SK-N-SH (cell line): ENCODE results near the gene ADD3. TPM values are rescaled to one million over a fixed set of nuclear protein-coding genes. Genes with fewer than 3 reads are reported as not detected.

Experiments used
- CTCF ChIA-PET: fragments of 300-600, 350-600 bp; formaldehyde crosslinking; extraction: SDS; loops from one replicate; lab custom pipeline; 2021; lab: Yijun Ruan, JAX
- POLR2A ChIA-PET: fragments of 350-600 bp; sonication (Branson Sonifier 250); formaldehyde crosslinking; extraction: SDS; loops from one replicate; lab custom pipeline; 2020; ENCODE audit warnings: antibody characterized with exemption, inconsistent platforms; lab: Yijun Ruan, JAX
- DNase-seq: peaks from one replicate; pipeline ENCODE4 v3.0.0; 2012
- H2AFZ ChIP-seq: fragments of 200-600 bp; sonication (generic); 2 replicates; pipeline ENCODE4 v1.8.1; 2016; ENCODE audit warnings: antibody characterized with exemption, mild to moderate bottlenecking, low read depth
- H3F3A ChIP-seq: fragments of 200-600 bp; sonication (generic); replicated peaks from 2 replicates; pipeline ENCODE3; 2016; ENCODE audit warnings: antibody characterized with exemption, mild to moderate bottlenecking; ENCODE audit not compliant: insufficient read depth
- H3K27ac ChIP-seq, 2 experiments: fragments of 200-500 bp in 1 of 2; fragments of 200-600 bp in 1 of 2; sonication (Bioruptor generic) in 1 of 2; sonication (generic), shearing (Covaris generic) in 1 of 2; 2 replicates each; pipeline versions ENCODE4 v1.5.1 to v1.6.1; 2014 to 2016; ENCODE audit warnings: low read depth in 2 of 2, inconsistent platforms in 1 of 2, low read length in 1 of 2, mild to moderate bottlenecking in 1 of 2, mixed read lengths in 1 of 2
- H3K27me3 ChIP-seq: fragments of 200-600 bp; sonication (generic), shearing (Covaris generic); 2 replicates; pipeline ENCODE4 v1.6.1; 2016; ENCODE audit warnings: mixed run types; ENCODE audit not compliant: insufficient read depth
- H3K36me3 ChIP-seq, 2 experiments: fragments of 200-500 bp in 1 of 2; fragments of 200-600 bp in 1 of 2; sonication (Bioruptor generic) in 1 of 2; sonication (generic) in 1 of 2; replicated peaks in 1 of 2; 2 replicates each; pipeline versions ENCODE3 to v1.5.1; 2014 to 2016; ENCODE audit warnings: low read length in 1 of 2, mild to moderate bottlenecking in 1 of 2; ENCODE audit not compliant: insufficient read depth in 2 of 2, control insufficient read depth in 1 of 2
- H3K4me1 ChIP-seq, 2 experiments: fragments of 200-500 bp in 1 of 2; fragments of 200-600 bp in 1 of 2; sonication (Bioruptor generic) in 1 of 2; sonication (generic), shearing (Covaris generic) in 1 of 2; 2 replicates each; pipeline versions ENCODE4 v1.5.1 to v1.6.1; 2014 to 2016; ENCODE audit warnings: low read depth in 1 of 2, low read length in 1 of 2, mixed run types in 1 of 2; ENCODE audit not compliant: insufficient read depth in 2 of 2, control insufficient read depth in 1 of 2
- H3K4me2 ChIP-seq: fragments of 200-600 bp; sonication (generic), shearing (Covaris generic); 2 replicates; pipeline ENCODE4 v1.6.1; 2017; ENCODE audit warnings: mixed run types
- H3K4me3 ChIP-seq, 2 experiments: fragments of 200-500 bp in 1 of 2; fragments of 200-600 bp in 1 of 2; sonication (Bioruptor generic) in 1 of 2; sonication (generic), shearing (Covaris generic) in 1 of 2; 2 replicates each; pipeline versions ENCODE4 v1.5.1 to v1.8.1; 2014 to 2016; ENCODE audit warnings: low read depth in 2 of 2, inconsistent platforms in 1 of 2, low read length in 1 of 2, mild to moderate bottlenecking in 1 of 2, mixed read lengths in 1 of 2, moderate library complexity in 1 of 2
- H3K79me2 ChIP-seq: fragments of 200-600 bp; sonication (generic); 2 replicates; pipeline ENCODE4 v1.8.1; 2017; ENCODE audit warnings: mild to moderate bottlenecking; ENCODE audit not compliant: insufficient read depth
- H3K9ac ChIP-seq: fragments of 200-600 bp; sonication (generic); 2 replicates; pipeline ENCODE4 v1.6.1; 2017; ENCODE audit warnings: mixed run types
- H3K9me2 ChIP-seq: fragments of 200-600 bp; sonication (generic); 2 replicates; pipeline ENCODE4 v1.6.1; 2017; ENCODE audit warnings: mixed run types
- H3K9me3 ChIP-seq: fragments of 200-600 bp; sonication (generic); 2 replicates; pipeline ENCODE4 v1.6.1; 2017; ENCODE audit warnings: mixed run types, mild to moderate bottlenecking, moderate library complexity
- H4K20me1 ChIP-seq: fragments of 200-600 bp; sonication (generic); 2 replicates; pipeline ENCODE4 v1.6.1; 2017; ENCODE audit warnings: mild to moderate bottlenecking, mixed run types; ENCODE audit not compliant: insufficient read depth
- CHD2 ChIP-seq: fragments of 150-350 bp; IDR thresholded peaks from 2 replicates; pipeline ENCODE4 v1.6.1; 2018; ENCODE audit warnings: low read length; ENCODE audit not compliant: partially characterized antibody
- EP300 ChIP-seq, 2 experiments: IDR thresholded peaks; 2 replicates each; pipeline versions ENCODE4 v1.4.0 to v1.6.1; 2012; ENCODE audit warnings: borderline replicate concordance in 1 of 2, low read depth in 1 of 2, low read length in 1 of 2
- EZH2phosphoT487 ChIP-seq: fragments of 200-600 bp; sonication (generic); IDR thresholded peaks from 2 replicates; pipeline ENCODE4 v1.6.1; 2017; ENCODE audit warnings: low read depth, mixed run types, mild to moderate bottlenecking, antibody characterized with exemption, moderate library complexity, borderline replicate concordance
- FOSL2 ChIP-seq: IDR thresholded peaks from 2 replicates; pipeline ENCODE4 v1.4.0; 2012; ENCODE audit warnings: low read depth, mild to moderate bottlenecking, moderate library complexity, borderline replicate concordance
- FOXM1 ChIP-seq: IDR thresholded peaks from 2 replicates; pipeline ENCODE4 v1.4.0; 2012; ENCODE audit warnings: low read depth, mild to moderate bottlenecking
- GABPA ChIP-seq: IDR thresholded peaks from 2 replicates; pipeline ENCODE4 v1.4.0; 2012; ENCODE audit warnings: low read depth, mild to moderate bottlenecking
- MEF2A ChIP-seq: IDR thresholded peaks from 2 replicates; pipeline ENCODE4 v1.4.0; 2012; ENCODE audit warnings: low read depth, borderline replicate concordance
- MXI1 ChIP-seq: IDR thresholded peaks from 2 replicates; pipeline ENCODE4 v1.6.1; 2012; ENCODE audit warnings: mild to moderate bottlenecking, low read depth, low read length, improper control_type of control experiment
- NFIC ChIP-seq: IDR thresholded peaks from 2 replicates; pipeline ENCODE4 v1.4.0; 2012; ENCODE audit warnings: borderline replicate concordance
- NRF1 ChIP-seq: IDR thresholded peaks from 2 replicates; pipeline ENCODE4 v1.6.1; 2012; ENCODE audit warnings: low read depth, mild to moderate bottlenecking, low read length
- PBX3 ChIP-seq: IDR thresholded peaks from 2 replicates; pipeline ENCODE4; 2012
- POLR2AphosphoS5 ChIP-seq: IDR thresholded peaks from 2 replicates; pipeline ENCODE4 v1.6.1; 2012; ENCODE audit warnings: low read depth, low read length
- RAD21 ChIP-seq: IDR thresholded peaks from 2 replicates; pipeline ENCODE4 v1.6.1; 2012; ENCODE audit warnings: mild to moderate bottlenecking, low read length
- RCOR1 ChIP-seq: fragments of 150-350 bp; IDR thresholded peaks from 2 replicates; pipeline ENCODE4 v1.6.1; 2017; ENCODE audit warnings: antibody characterized with exemption, low read length
- REST ChIP-seq: IDR thresholded peaks from 2 replicates; pipeline ENCODE4 v1.6.1; 2012; ENCODE audit warnings: mild to moderate bottlenecking, low read depth, low read length, moderate library complexity
- SIN3A ChIP-seq: IDR thresholded peaks from 2 replicates; pipeline ENCODE4 v1.6.1; 2012; ENCODE audit warnings: low read depth, mild to moderate bottlenecking, low read length, moderate library complexity, borderline replicate concordance
- TCF12 ChIP-seq: IDR thresholded peaks from 2 replicates; pipeline ENCODE4 v1.4.0; 2012
- TEAD4 ChIP-seq: IDR thresholded peaks from 2 replicates; pipeline ENCODE4 v1.4.0; 2012; ENCODE audit warnings: mild to moderate bottlenecking, borderline replicate concordance; ENCODE audit not compliant: insufficient read depth
- YY1 ChIP-seq: IDR thresholded peaks from 2 replicates; pipeline ENCODE4 v1.4.0; 2012; ENCODE audit warnings: low read depth, mild to moderate bottlenecking
- ZBTB33 ChIP-seq: IDR thresholded peaks from 2 replicates; pipeline ENCODE4 v1.4.0; 2012; ENCODE audit warnings: low read depth, borderline replicate concordance
- WGBS: methylation state at CpG from one replicate; pipeline ENCODE4 v1.1.6; 2017; ENCODE audit warnings: low lambda C conversion rate; 5-methylcytosine and 5-hydroxymethylcytosine counted together
- polyA plus RNA-seq, 3 experiments: library from polyadenylated mRNA; depleted of rRNA; stranded (reverse); fragments of >200 nt; gene quantifications; 2 replicates each; pipeline ENCODE4 v1.2.3, GENCODE V29; 2012
- TF ChIP-seq, protein P1 (sequence below): fragments of 150-350 bp; IDR thresholded peaks from 2 replicates; pipeline ENCODE4 v1.6.1; 2017; ENCODE audit warnings: antibody characterized with exemption, low read length, low read depth, borderline replicate concordance
- TF ChIP-seq, protein P2 (sequence below): IDR thresholded peaks from 2 replicates; pipeline ENCODE4 v1.4.0; 2012; ENCODE audit warnings: low read depth
- TF ChIP-seq, protein P3 (sequence below): fragments of 150-350 bp; IDR thresholded peaks from 2 replicates; pipeline ENCODE4 v1.6.1; 2016; ENCODE audit warnings: mild to moderate bottlenecking, low read depth, low read length

Gene ADD3
- polyA plus RNA-seq, 1 of the 3 experiments (the other 2 are of a cell fraction) = 27.6 TPM

GRCh38 chr10:109966961-109967738 lies 40.6 kb upstream of the ADD3 start:
- Histone ChIP-seq H3K9ac (peak overlapping the region; percentile 3; the same call in 1 of the 2 replicates), H4K20me1 (no peaks in the 10 kb centered on the region), H2AFZ (peak overlapping the region; percentile 56; the same call in 1 of the 2 replicates), H3K27ac (peak overlapping the region; percentile 90 to 97), H3K79me2 (no peaks in the 10 kb centered on the region), H3K9me3 (no peaks in the 10 kb centered on the region), H3K27me3 (no peaks in the 10 kb centered on the region), H3K4me1 (peaks cover 27 to 72% of the 10 kb centered on the region in 2 experiments), H3K4me3 (peak overlapping the region in 1 of 2 experiments; percentile 15; a peak in 2 of 4 replicates), H3K9me2 (no peaks in the 10 kb centered on the region), H3K4me2 (peak overlapping the region; percentile 68), H3F3A (peaks cover 21% of the 10 kb centered on the region), H3K36me3 (no peaks in the 10 kb centered on the region)
- ChIA-PET CTCF (interaction anchor here (1.1 to 2.3 kb wide), 3 partner anchors 10 to 83 kb away, joined by 3 to 14 read pairs (median 3); no protein-coding TSS in a partner anchor), POLR2A (no interaction called here)
- WGBS = under 1% methylated on average over 9 of the region's 9 CpGs
- peak; percentile 72 for DNase-seq
- TF ChIP-seq EP300 (IDR thresholded peaks at IDR 0.05; ENCODE audit: borderline replicate concordance in 1 of 2, low read depth in 1 of 2, low read length in 1 of 2) (peak; percentile 58 to 99; a peak in 3 of 4 replicates), NFIC (peak; percentile 70; the same call in 1 of the 2 replicates), POLR2AphosphoS5 (peak; percentile 71), RCOR1 (peak; percentile 98), ZBTB33 (0 out of 2 replicates have a peak, but pooled peaks have one; percentile 19), FOXM1 (0 out of 2 replicates have a peak, but pooled peaks have one; percentile 45), GABPA (no peak), MXI1 (peak; percentile 89), RAD21 (peak; percentile 52), TCF12 (peak; percentile 82), FOSL2 (no peak; the same call in 1 of the 2 replicates), TEAD4 (peak; percentile 73; the same call in 1 of the 2 replicates), PBX3 (peak; percentile 87), EZH2phosphoT487 (no peak), REST (no peak), SIN3A (peak; percentile 71), NRF1 (no peak), MEF2A (no peak), YY1 (no peak), CHD2 (peak; percentile 92)
- TF ChIP-seq, protein P1, sequence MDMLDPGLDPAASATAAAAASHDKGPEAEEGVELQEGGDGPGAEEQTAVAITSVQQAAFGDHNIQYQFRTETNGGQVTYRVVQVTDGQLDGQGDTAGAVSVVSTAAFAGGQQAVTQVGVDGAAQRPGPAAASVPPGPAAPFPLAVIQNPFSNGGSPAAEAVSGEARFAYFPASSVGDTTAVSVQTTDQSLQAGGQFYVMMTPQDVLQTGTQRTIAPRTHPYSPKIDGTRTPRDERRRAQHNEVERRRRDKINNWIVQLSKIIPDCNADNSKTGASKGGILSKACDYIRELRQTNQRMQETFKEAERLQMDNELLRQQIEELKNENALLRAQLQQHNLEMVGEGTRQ = no peak
- TF ChIP-seq, protein P2, sequence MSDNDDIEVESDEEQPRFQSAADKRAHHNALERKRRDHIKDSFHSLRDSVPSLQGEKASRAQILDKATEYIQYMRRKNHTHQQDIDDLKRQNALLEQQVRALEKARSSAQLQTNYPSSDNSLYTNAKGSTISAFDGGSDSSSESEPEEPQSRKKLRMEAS = peak; percentile 9; the same call in 1 of the 2 replicates
- TF ChIP-seq, protein P3, sequence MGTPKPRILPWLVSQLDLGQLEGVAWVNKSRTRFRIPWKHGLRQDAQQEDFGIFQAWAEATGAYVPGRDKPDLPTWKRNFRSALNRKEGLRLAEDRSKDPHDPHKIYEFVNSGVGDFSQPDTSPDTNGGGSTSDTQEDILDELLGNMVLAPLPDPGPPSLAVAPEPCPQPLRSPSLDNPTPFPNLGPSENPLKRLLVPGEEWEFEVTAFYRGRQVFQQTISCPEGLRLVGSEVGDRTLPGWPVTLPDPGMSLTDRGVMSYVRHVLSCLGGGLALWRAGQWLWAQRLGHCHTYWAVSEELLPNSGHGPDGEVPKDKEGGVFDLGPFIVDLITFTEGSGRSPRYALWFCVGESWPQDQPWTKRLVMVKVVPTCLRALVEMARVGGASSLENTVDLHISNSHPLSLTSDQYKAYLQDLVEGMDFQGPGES = no peak
